BE2C (cell line): ENCODE measurements around the gene JAZF1.
"Not testable (repeated sequence)": the region's sequence is repeated elsewhere in the genome, so short reads cannot be mapped to it uniquely, and the experiment has no call there.

Experiments
- DNase-seq: peaks from one replicate; pipeline ENCODE4 v3.0.0-alpha.2; 2020
- H3K27me3 ChIP-seq: fragments of 250-450 bp; sonication (Bioruptor Pico); 2 replicates; pipeline ENCODE4 v1.5.1; 2020; ENCODE audit warnings: mild to moderate bottlenecking
- H3K36me3 ChIP-seq: fragments of 250-450 bp; sonication (Bioruptor Pico); 2 replicates; pipeline ENCODE4 v1.5.1; 2020; ENCODE audit warnings: mild to moderate bottlenecking
- H3K4me1 ChIP-seq: fragments of 250-450 bp; sonication (Bioruptor Pico); 2 replicates; pipeline ENCODE4 v1.5.1; 2020
- H3K4me3 ChIP-seq: 2 replicates; pipeline ENCODE4 v1.5.1; 2011; ENCODE audit warnings: low read depth, low read length
- H3K9me3 ChIP-seq: fragments of 250-450 bp; sonication (Bioruptor Pico); 2 replicates; pipeline ENCODE4 v1.5.1; 2020
- TF ChIP-seq, protein P1 (sequence below): IDR thresholded peaks from 2 replicates; pipeline ENCODE4 v1.5.1; 2012; ENCODE audit warnings: mild to moderate bottlenecking, low read depth, low read length

Gene JAZF1

DNA sequence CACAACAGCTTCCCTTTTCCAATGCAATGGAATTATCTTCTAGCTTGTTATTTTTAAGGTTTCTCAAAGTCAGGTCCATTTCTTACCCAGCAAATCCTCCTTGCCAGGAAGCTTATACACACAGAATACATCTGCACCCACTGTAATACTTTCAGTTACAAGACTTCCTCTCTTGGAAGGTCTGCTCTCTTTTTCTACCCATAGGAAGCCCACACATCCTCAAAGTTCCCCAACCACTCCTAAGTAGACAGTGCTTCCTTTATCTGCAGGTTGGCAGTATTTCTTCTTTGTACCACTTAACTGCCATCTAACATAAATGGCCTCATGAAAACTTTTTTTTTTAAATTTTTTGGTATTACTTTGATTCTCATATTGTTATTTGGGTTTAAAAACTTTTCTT lies 285.0 kb downstream of the JAZF1 start:
- H3K4me3 ChIP-seq: no peak overlapping the region
- TF ChIP-seq, protein P1, sequence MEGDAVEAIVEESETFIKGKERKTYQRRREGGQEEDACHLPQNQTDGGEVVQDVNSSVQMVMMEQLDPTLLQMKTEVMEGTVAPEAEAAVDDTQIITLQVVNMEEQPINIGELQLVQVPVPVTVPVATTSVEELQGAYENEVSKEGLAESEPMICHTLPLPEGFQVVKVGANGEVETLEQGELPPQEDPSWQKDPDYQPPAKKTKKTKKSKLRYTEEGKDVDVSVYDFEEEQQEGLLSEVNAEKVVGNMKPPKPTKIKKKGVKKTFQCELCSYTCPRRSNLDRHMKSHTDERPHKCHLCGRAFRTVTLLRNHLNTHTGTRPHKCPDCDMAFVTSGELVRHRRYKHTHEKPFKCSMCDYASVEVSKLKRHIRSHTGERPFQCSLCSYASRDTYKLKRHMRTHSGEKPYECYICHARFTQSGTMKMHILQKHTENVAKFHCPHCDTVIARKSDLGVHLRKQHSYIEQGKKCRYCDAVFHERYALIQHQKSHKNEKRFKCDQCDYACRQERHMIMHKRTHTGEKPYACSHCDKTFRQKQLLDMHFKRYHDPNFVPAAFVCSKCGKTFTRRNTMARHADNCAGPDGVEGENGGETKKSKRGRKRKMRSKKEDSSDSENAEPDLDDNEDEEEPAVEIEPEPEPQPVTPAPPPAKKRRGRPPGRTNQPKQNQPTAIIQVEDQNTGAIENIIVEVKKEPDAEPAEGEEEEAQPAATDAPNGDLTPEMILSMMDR: no peak
- H3K9me3 ChIP-seq: no peaks in the 10 kb centered on the region
- H3K36me3 ChIP-seq: peaks cover 4% of the 10 kb centered on the region; the same call in 1 of the 2 replicates
- no peaks in the 10 kb centered on the region for H3K4me1 ChIP-seq
- no peak for DNase-seq
- H3K27me3 ChIP-seq: no peaks in the 10 kb centered on the region

- Histone ChIP-seq H3K4me3 (no peak overlapping the region), H3K27me3 (no peaks in the 10 kb centered on the region), H3K36me3 (peaks cover 15% of the 10 kb centered on the region; the same call in 1 of the 2 replicates), H3K4me1 (no peaks in the 10 kb centered on the region), H3K9me3 (no peaks in the 10 kb centered on the region; the same call in 1 of the 2 replicates)
- no peak for DNase-seq
- TF ChIP-seq, protein P1: no peak
These were observed 290.3 kb downstream of the JAZF1 start for GRCh38 chr7:27890205-27890849.

GRCh38 chr7:27889800-27890199 lies 290.8 kb downstream of the JAZF1 start:
- Histone ChIP-seq H3K4me1 (no peaks in the 10 kb centered on the region), H3K36me3 (peaks cover 15% of the 10 kb centered on the region; the same call in 1 of the 2 replicates), H3K27me3 (no peaks in the 10 kb centered on the region), H3K4me3 (no peak overlapping the region), H3K9me3 (no peaks in the 10 kb centered on the region; the same call in 1 of the 2 replicates)
- DNase-seq: no peak
- TF ChIP-seq, protein P1: no peak

- TF ChIP-seq, protein P1: no peak
- no peak for DNase-seq
- H3K36me3 ChIP-seq: peaks cover 11% of the 10 kb centered on the region; the same call in 1 of the 2 replicates
- no peak overlapping the region for H3K4me3 ChIP-seq
- no peaks in the 10 kb centered on the region for H3K4me1 ChIP-seq
- no peaks in the 10 kb centered on the region; the same call in 1 of the 2 replicates for H3K9me3 ChIP-seq
- H3K27me3 ChIP-seq: no peaks in the 10 kb centered on the region
These were observed 291.9 kb downstream of the JAZF1 start for GRCh38 chr7:27888736-27889135.

- H3K27me3 ChIP-seq, DNase-seq, H3K9me3 ChIP-seq, H3K4me3 ChIP-seq, H3K4me1 ChIP-seq: not testable (repeated sequence)
- peaks cover 11% of the 10 kb centered on the region; the same call in 1 of the 2 replicates for H3K36me3 ChIP-seq
These were observed 293.9 kb downstream of the JAZF1 start for GRCh38 chr7:27886710-27887109.

GRCh38 chr7:27885652-27886051 lies 294.9 kb downstream of the JAZF1 start:
- Histone ChIP-seq H3K4me1 (no peaks in the 10 kb centered on the region), H3K9me3 (no peaks in the 10 kb centered on the region; the same call in 1 of the 2 replicates), H3K27me3 (no peaks in the 10 kb centered on the region), H3K4me3 (no peak overlapping the region), H3K36me3 (peaks cover 11% of the 10 kb centered on the region; the same call in 1 of the 2 replicates)
- TF ChIP-seq, protein P1: no peak
- no peak for DNase-seq
